ENCODE results near the gene MELK. TPM values are rescaled to one million over a fixed set of nuclear protein-coding genes. Genes with fewer than 3 reads are reported as not detected.
"Not testable (repeated sequence)": the region's sequence is repeated elsewhere in the genome, so short reads cannot be mapped to it uniquely, and the experiment has no call there.

Gene MELK
- total and polyA plus RNA-seq, 12 donors = 0.15 to 3.1 (median 0.28) TPM; not detected in 4

- Histone ChIP-seq H3K36me3 (no peaks in the 10 kb centered on the region), H3K27ac (no peak overlapping the region), H3K9me3 (no peaks in the 10 kb centered on the region), H3K27me3 (peaks cover 0 to 7% (median 0%) of the 10 kb centered on the region in 7 donors), H3K4me1 (no peaks in the 10 kb centered on the region), H3K4me3 (no peak overlapping the region)
- TF ChIP-seq CTCF (IDR thresholded peaks at IDR 0.05) = no peak
- intact Hi-C loops (cut with DNase I) = loop anchor here in 3 of 10 donors (5.0 to 10.0 kb wide), 3 partner anchors 50 to 103 kb away; no protein-coding TSS in a partner anchor
- no peak for DNase-seq
- ATAC-seq = no peak
- WGBS, 2 donors = 79% methylated on average over 3 of the region's 3 CpGs
Observed at GRCh38 chr9:36547598-36547997, 25.1 kb upstream of the MELK start.

GRCh38 chr9:36548454-36548853 lies 24.2 kb upstream of the MELK start:
- no peak for TF ChIP-seq CTCF (IDR thresholded peaks at IDR 0.05)
- Histone ChIP-seq H3K4me3 (no peak overlapping the region), H3K27me3 (peaks cover 0 to 7% (median 0%) of the 10 kb centered on the region in 7 donors), H3K4me1 (no peaks in the 10 kb centered on the region), H3K9me3 (no peaks in the 10 kb centered on the region), H3K27ac (no peak overlapping the region), H3K36me3 (no peaks in the 10 kb centered on the region)
- DNase-seq (no peak), ATAC-seq (no peak)
- WGBS, 2 donors = 74% methylated on average over 1 of the region's 1 CpG
- intact Hi-C loops (cut with DNase I) = loop anchor here in 3 of 10 donors (5.0 to 10.0 kb wide), 3 partner anchors 51 to 104 kb away; no protein-coding TSS in a partner anchor

GRCh38 chr9:36550135-36550534 lies 22.6 kb upstream of the MELK start:
- DNase-seq (no peak), ATAC-seq (no peak)
- WGBS, 2 donors = 94 to 96% methylated on average over 8 of the region's 8 CpGs
- intact Hi-C loops (cut with DNase I) = loop anchor here in 2 of 10 donors (5.0 to 10.0 kb wide), 2 partner anchors 95 to 128 kb away; no protein-coding TSS in a partner anchor
- Histone ChIP-seq H3K27me3 (peaks cover 0 to 7% (median 0%) of the 10 kb centered on the region in 7 donors), H3K4me1 (no peaks in the 10 kb centered on the region), H3K4me3 (no peak overlapping the region), H3K9me3 (no peaks in the 10 kb centered on the region), H3K36me3 (no peaks in the 10 kb centered on the region), H3K27ac (no peak overlapping the region)
- no peak for TF ChIP-seq CTCF (IDR thresholded peaks at IDR 0.05)

- not testable (repeated sequence) for H3K4me3 ChIP-seq, H3K27me3 ChIP-seq, DNase-seq, H3K27ac ChIP-seq, H3K36me3 ChIP-seq, H3K9me3 ChIP-seq, H3K4me1 ChIP-seq, ATAC-seq
- WGBS, 2 donors = 89% methylated on average over 10 of the region's 10 CpGs
- intact Hi-C loops (cut with DNase I) = loop anchor here in 2 of 10 donors (5.0 to 10.0 kb wide), 2 partner anchors 96 to 128 kb away; no protein-coding TSS in a partner anchor
Observed at GRCh38 chr9:36550631-36551098, 22.0 kb upstream of the MELK start.

GRCh38 chr9:36551129-36551528 lies 21.6 kb upstream of the MELK start:
- H3K27ac ChIP-seq = no peak overlapping the region
- no peaks in the 10 kb centered on the region for H3K36me3 ChIP-seq
- no peaks in the 10 kb centered on the region for H3K4me1 ChIP-seq
- ATAC-seq (no peak), DNase-seq (no peak)
- 87 to 96% methylated on average over 3 of the region's 3 CpGs for WGBS, 2 donors
- H3K9me3 ChIP-seq = no peaks in the 10 kb centered on the region
- H3K4me3 ChIP-seq = no peak overlapping the region
- H3K27me3 ChIP-seq = peaks cover 0 to 5% (median 0%) of the 10 kb centered on the region in 7 donors
- TF ChIP-seq CTCF (IDR thresholded peaks at IDR 0.05) = no peak
- intact Hi-C loops (cut with DNase I) = loop anchor here in 2 of 10 donors (5.0 to 10.0 kb wide), 2 partner anchors 96 to 129 kb away; no protein-coding TSS in a partner anchor

Data from heart right ventricle (tissue), 16 donors.